Eye (tissue), 1 donor: ENCODE measurements around the gene SAMD9L.
"Not testable (repeated sequence)": the region's sequence is repeated elsewhere in the genome, so short reads cannot be mapped to it uniquely, and the experiment has no call there.

Experiments used
- DNase-seq: peaks from one replicate; pipeline ENCODE4 v3.0.0-alpha.2; 2015

Gene SAMD9L

DNA sequence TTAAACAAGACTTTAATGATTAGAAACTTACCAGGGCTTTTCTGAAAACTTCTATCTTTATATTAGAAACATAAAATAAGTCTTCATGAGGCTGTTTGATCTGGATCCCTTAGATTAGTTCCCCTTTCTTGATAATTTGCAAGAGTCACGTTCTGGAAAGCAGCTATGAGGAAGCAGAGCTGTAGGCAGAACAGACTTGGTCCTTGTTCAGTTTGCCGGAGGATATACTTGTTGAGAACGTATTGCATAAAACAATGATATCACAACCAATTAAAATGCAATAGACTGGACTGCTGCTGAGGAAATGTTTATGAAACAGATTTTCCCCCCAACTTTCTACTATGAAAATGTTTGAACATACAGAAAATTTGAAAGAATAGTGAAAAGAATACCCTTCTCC is 2.8 kb downstream of the SAMD9L start:
- no peak for DNase-seq

GRCh38 chr7:93142127-93142526 is 6.1 kb downstream of the SAMD9L start:
- no peak for DNase-seq

DNA sequence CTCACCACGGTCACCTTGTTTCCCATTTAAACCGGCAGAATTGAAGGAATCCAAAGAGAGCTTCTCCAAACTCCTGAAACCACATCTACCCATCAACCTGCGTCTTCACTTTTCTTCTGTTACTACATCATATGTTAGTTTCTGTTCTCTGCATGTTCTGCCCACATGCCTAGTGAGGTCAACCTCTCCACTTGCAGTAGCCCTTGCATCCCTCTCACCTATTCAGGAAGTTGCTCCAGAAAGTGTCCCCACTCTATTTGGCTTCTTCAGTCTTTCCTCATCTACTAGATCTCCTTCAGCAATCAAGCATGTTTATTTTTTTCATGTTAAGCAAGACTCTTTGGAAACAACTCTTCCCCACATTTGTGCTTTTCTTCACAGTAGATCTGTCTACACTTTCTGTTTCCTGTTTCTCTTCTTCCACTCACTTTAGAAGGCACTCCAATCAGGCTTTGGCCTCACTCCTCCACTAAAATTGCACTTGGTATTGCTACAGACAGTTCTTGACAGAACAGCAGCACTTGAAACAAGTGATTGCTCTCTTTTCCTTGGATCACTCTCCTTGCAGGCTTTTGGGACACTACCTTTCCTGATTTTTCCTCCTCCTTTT is 7.5 kb downstream of the SAMD9L start:
- DNase-seq = no peak

- no peak for DNase-seq
Observed at GRCh38 chr7:93138576-93138975, 9.6 kb downstream of the SAMD9L start.

GRCh38 chr7:93133005-93133404 is 15.2 kb downstream of the SAMD9L start:
- no peak for DNase-seq

DNA sequence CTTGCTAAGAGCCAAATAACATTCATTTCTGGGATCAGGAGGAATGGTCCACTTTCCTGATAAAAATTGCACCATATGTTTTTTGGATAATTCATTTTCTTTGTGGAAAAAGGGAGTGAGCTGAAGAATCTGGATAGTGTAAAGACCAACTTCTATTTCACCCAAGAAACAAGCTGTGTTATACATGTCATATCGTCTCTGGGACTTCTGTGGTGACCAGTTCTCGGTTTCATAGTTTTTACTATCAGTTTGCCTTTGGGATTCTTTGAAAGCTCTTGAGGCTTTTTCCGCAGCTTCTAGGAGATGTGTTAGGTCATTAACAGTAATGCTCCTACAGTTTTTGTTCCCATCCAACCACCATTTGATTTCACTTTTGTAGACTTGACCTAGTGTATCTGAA is 16.0 kb downstream of the SAMD9L start:
- no peak for DNase-seq

DNA sequence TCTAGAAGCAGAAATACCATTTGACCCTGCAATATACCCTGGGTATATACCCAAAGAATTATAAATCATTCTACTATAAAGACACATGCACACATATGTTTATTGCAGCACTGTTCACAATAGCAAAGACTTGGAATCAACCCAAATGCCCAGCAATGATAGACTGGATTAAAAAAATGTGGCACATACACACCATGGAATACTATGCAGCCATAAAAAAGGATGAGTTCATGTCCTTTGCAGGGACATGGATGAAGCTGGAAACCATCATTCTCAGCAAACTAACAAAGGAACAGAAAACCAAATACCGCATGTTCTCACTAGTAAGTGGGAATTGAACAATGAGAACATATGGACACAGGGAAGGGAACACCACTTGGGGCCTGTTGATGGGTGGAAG is 21.2 kb downstream of the SAMD9L start:
- DNase-seq = not testable (repeated sequence)

- not testable (repeated sequence) for DNase-seq
Observed at GRCh38 chr7:93123532-93123931, 24.7 kb downstream of the SAMD9L start.

DNA sequence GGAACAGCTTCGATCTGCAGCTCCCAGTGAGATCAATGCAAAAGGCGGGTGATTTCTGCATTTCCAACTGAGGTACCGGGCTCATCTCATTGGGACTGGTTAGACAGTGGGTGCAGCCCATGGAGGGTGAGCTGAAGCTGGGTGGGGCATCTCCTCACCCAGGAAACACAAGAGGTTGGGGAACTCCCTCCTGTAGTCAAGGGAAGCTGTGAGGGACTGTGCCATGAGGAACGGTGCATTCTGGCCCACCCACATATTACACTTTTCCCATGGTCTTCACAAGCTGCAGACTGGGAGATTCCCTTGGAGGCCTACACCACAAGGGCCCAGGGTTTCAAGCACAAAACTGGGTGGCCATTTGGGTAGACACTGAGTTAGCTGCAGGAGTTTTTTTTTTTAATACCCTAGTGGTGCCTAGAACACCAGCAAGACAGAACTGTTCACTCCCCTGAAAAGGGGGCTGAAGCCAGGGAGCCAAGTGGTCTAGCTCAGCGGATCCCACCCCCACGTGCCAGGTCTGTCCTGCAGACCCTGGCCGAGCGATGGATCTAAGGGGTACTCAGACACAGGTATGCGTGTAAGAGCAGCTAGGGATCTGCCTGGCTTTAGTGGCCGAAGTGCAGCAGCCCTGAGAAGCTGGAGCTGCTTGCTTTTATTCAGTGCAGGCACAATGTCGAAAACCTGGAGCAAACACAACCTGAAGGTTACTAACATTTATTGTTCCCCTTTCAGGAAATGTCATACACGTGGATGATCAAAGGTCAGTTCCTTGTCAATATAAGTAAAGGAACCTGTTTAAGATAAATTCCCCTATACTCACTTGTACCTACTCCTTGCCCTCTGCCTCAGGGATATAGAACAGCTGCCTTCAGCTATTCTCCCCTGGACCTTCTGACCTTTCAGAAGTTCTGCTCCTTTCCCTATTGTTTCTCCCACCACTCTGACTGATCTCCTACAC is 27.3 kb downstream of the SAMD9L start:
- no peak for DNase-seq

GRCh38 chr7:93119191-93119905 is 28.8 kb downstream of the SAMD9L start:
- DNase-seq = no peak

- DNase-seq = peak; percentile 24
Observed at GRCh38 chr7:93117852-93118530, 30.2 kb downstream of the SAMD9L start, which contains the start of gene SAMD9. Gene SAMD9, minus strand, starts transcription at chr7:93117979. Its CDS starts 11,882 bp downstream, at chr7:93106097.

DNA sequence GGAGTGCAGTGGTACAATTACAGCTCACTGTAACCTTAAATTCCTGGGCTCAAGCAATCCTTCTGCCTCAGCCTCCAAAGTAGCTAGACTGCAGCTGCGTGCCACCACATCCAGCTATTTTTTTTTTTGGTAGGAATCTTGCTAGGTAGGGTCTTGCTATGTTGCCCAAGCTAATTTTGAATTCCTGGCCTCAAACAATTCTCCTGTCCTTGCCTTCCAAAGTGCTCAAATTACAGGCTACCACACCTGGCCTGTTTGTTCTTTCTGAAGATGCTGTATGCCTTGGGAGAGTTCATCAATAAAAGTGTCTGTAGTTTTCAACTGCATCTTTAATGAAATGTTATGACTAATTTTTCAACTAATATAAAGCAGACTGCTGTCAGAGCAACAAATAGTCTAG is 30.9 kb downstream of the SAMD9L start:
- no peak for DNase-seq

GRCh38 chr7:93115796-93116195 is 32.4 kb downstream of the SAMD9L start:
- DNase-seq = no peak

DNA sequence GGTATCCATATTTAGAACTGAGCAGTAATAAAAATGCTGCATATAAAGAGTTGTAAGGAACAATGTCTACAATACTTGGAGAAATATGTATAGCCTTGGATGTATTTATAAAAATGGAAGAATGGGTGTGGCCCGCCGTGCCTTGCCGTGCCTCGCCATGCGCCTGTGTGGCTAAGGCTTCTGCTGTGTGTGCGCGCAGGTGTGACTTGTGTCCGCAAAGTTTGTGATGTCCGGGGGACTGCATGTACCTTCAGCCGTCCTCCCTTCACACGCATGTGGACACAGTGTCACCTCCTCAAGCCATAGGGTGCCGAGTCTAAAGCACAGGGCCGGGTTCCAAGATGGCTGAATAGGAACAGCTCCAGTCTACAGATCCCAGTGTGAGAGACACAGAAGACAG is 40.2 kb downstream of the SAMD9L start:
- no peak for DNase-seq

DNA sequence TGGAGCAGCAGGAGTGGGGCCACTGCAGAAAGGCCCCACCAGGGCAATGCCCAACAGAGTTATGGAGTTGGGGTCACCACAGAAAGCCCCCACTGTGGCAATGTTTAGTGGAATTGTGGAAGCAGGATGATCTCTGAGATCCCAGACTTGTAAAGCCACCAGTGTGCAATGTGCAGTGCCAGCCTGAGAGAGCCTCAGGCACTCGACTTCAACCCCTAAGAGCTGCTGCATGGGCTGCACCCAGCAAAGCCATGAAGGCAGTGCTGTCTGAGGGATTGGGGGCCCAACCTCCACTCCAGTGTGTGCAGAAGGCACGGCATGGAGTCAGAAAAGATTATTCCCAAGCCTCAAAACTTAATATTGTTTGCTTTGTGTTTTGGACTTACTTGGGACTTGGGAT is 50.8 kb downstream of the SAMD9L start:
- no peak for DNase-seq

DNA sequence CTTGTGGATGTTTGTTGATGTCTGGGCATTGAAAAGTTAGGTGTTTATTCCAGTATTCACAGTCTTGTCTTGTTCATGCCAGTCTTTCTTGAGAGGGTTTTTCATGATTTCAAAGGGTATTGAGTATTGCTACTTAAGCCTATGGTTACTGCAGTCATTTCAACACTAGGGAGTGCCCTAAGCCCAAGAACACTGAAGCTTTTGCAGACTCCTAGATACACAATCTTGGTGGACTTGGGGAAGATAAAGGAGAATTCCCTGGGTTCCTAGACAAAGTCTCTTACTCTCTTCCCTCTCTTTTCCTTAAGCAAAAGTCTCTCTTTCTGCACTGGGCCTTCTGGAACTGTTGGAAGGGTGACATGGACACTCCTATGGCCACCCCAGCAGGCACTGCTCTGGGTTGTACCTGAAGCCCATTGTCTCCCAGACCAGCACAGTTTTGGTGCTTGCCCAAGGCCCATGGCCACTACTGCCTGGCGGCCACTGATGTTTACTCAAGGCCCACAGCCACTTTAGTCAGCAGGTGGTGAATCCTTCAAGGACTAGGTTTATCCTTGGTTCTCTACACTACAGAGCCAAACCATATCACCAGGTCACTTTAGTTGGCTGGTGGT is 55.3 kb downstream of the SAMD9L start:
- no peak for DNase-seq
